ENCODE measurements around the gene PEAK3. TPM values are rescaled to one million over a fixed set of nuclear protein-coding genes. Genes with fewer than 3 reads are reported as not detected.

Gene PEAK3
- total RNA-seq, 1 donor from 2014 or later: 0.68 TPM

DNA sequence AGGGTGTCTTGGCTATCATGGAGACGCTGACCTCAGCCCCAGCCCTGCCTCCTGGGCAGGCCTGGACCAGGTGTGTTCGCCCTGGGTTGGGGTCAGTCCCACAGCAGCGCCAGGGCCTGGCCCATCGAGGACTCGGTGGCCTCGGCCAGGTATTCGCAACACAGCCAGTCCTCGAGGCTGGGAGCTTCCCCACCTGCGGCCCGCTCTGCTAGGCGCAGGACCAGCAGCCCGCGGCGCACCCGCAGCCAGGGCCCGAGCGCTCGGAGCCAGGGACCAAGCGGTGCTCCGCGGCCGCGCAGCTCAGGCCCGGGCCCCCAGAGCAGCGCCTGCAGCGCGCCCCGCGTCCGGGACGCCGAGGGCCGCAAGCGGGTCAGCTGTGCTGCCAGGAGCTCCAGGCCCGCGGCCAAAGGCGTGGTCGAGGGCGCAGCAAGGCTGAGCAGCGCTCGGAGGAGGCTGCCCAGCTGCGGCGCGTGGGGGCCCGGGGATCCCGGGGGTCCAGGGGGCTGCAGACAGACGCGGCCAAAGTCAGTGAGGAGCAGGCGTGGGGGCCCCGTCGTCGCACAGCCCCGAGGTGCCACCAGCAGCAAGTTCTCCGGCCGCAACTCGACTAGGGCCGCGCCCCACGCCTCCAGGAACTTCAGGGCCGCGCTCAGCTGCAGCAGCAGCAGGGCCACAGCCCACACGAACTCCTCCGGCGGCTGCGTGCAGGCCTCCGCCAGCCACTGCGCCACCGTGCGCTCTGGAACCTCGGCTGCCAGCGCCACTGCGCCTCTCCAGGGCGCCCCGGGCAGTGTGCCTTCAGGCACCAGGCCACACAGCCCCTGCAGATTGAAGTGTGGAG is 6.2 kb downstream of the PEAK3 start:
- peak; percentile 77 for DNase-seq (ENCODE audit: missing footprints)
- peak; percentile 26 for ATAC-seq
- intact Hi-C loops (cut with DNase I): loop anchor here (2.0 kb wide), 2 partner anchors 41 to 115 kb away; no protein-coding TSS in a partner anchor

DNA sequence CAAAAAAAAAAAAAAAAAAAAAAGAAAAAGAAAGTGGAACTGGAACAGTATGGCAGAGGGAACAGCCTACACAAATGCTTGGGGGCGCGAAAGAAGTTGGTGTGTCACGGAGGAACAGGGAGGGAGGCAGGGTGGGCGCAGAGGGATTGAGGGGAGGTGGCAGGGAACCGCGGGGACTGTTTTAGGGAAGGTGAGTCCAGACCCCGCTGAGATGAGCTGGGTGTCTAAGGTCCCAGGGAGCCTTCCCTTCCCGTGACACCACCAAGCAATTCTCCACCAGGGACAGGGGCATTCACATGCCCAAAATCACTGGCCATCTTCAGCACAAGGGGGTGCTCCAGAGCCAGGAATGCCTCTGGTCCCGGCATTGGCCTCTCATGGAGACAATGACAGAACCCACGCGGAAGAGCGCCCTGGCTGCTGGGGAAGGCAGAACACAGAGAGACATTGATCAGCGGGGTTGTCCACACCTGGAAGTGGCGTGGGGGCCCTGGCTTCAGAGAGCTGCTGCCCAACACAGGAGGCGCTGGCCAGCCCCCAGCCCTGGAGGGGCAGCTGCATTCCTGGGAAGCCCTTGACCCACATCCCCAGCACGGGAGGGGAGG is 6.9 kb downstream of the PEAK3 start:
- intact Hi-C loops (cut with DNase I): loop anchor here (1.0 to 2.0 kb wide), 3 partner anchors 42 to 121 kb away; no protein-coding TSS in a partner anchor
- DNase-seq (ENCODE audit: missing footprints): peak; percentile 84
- no peak for ATAC-seq

DNA sequence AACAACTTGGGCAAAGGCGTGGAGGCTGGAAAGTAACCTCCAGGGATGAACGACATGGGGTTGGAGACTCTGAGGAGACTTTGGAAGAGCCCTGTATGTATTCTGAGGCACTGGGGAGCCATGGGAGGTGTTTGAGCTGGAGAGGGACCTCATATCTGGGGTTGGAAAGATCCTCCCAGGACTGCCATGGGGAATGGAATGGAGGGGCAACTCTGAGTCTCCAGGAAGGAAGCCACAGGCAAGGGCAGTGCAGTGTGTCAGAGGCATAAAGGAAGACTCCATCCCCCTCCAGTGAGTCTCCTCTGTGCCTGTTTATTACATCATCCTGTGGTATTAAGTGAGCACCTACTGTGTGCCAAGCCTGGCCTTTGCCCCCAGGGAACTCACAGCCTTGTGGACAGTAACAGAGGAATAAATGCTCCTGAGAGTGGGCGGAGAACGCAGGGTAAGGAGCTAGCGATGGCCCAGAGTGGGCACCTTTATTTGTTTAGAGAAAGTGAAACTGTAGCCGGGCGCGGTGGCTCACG is 7.7 kb downstream of the PEAK3 start:
- DNase-seq (ENCODE audit: missing footprints) (peak; percentile 53), ATAC-seq (no peak)
- intact Hi-C loops (cut with DNase I): loop anchor here (1.0 to 2.0 kb wide), 3 partner anchors 43 to 120 kb away; no protein-coding TSS in a partner anchor

DNA sequence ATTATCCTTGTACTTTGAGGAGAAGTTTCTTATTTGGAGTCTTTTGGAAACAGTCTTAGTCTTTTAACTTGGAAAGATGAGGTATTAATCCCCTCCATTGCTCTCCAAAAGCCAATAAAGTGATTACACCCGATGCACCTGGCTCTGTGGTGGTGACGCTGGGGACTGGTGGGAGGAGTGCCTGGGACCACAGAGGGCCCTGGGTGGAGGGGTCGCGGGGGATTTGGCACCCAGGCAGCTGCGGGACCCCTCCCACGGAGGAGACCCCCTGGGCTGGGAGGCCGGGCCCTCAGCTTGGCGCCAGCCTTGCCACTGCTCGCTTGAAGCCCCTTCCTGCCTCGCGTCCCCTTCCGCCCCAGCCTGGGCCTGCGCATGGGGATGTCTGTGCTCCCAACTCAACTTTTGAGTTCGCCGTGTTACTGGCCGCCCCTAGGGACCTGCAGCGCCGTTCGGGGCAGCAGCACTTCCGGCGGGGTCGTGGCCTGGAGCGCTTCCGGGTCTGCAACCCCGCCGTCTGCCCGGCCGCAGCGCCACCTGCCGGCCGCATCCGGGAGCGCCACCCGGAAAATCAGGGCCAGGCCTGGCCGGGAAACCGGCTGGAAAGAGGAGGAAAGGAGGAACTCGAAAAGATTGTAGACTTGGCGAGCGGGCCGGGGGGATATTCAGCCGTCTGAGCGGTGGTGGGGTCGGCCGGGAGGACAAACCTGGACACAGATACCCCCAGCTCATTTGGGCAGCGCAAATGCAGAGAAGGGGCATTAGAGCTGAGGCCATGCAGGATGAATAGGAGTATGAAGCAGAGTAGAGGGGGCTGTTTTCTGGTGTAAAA is 8.4 kb downstream of the PEAK3 start:
- peak; percentile 7 for ATAC-seq
- DNase-seq (ENCODE audit: missing footprints): peak; percentile 88
- intact Hi-C loops (cut with DNase I): loop anchor here (1.0 to 2.0 kb wide), 4 partner anchors 37 to 119 kb away; partner anchors contain the start of genes PLEKHJ1 and SF3A2

DNA sequence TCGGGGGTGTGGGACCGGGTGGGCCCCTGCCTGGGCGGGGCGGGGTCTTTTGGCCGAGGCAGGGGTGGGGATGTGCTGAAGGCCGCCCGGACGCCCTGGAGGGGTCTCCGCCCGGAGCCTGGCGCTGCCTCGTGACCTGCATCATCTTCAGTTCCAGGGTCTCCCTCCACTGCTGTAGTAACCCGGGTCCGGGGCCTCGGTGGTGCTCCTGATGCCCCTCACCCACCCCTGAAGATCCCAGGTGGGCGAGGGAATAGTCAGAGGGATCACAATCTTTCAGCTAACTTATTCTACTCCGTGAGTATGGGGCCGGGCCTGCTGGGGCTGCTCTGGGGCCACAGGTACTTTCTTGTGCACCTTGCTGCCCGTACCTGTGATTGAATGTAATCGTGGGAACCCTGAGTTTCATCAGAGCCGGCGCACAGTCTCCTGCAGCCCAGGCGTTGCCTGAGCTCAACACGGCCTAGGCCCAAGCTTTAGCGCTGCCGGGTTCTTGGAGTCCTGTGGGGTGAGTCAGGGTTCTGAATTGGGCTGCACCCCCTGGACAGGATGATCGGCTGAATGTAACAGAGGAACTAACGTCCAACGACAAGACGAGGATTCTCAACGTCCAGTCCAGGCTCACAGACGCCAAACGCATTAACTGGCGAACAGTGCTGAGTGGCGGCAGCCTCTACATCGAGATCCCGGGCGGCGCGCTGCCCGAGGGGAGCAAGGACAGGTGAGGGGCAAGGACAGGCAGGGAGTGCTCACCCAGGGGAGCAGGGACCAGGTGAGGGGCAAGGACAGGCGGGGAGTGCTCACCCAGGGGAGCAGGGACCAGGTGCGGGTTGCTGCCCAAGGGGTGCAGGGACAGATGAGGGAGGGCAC is 10.5 kb downstream of the PEAK3 start:
- intact Hi-C loops (cut with DNase I): loop anchor here (2.0 kb wide), 1 partner anchor 121 kb away; the partner anchor contains the start of gene AP3D1
- ATAC-seq (no peak), DNase-seq (ENCODE audit: missing footprints) (no peak)

DNA sequence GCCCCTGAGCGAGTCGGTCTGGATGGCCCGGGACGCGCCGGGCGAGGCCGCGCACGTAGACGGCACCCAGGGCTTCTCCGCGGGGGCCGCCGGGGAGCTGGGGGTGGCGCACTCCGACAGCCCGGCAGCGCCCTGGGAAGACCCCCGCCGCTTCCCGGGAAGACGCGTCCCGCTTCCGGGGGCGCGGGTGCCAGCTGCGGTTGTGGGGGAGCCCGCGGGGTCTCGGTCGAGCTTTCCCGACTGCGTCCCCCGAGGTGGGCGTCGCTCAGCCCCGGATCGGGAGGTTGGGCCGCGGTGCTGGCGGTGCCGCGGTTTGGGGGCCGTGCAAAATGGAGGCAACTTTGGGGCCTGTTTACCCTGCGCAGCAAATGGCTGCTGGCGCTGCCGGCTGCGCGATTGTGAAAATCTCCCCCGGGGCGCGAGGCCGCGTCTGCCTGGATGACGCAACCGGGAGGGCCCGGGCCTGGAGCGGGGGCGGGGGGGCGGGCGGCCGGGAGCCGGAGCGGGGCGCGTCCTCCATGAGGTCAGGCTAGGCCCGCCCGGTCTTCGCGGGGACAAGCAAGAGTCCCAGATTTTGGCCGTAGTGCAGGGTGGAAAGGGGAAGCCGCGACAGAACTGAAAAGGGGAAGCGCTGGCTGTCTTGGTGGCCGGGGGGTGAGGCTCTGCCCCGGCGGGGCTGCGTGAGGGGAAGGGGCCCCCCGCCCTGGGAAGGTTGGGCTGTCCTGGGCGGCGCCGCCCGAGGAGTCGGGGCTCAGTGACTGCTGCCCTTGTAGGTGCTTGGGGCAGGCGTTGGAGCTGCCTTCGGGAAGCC is 11.3 kb downstream of the PEAK3 start:
- DNase-seq (ENCODE audit: missing footprints) (peak; percentile 95), ATAC-seq (peak; percentile 53)
- intact Hi-C loops (cut with DNase I): loop anchor here (2.0 kb wide), 1 partner anchor 120 kb away; the partner anchor contains the start of gene AP3D1

DNA sequence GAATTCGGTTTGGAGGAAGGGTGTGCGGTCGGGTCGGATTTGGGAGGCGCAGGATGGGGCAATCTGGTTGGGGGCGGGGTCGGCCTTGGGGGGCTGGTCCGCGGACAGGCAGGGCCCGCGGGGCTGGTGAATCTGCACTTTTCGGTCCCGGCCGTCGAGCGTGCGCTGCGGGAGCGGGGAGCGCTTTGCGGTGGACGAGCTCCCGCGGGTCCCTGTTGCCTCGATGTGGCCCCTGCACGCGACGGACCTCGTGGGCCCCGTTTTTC is 11.9 kb downstream of the PEAK3 start:
- intact Hi-C loops (cut with DNase I): loop anchor here (2.0 kb wide), 1 partner anchor 119 kb away; the partner anchor contains the start of gene AP3D1
- DNase-seq (ENCODE audit: missing footprints): peak; percentile 84
- peak; percentile 32 for ATAC-seq

DNA sequence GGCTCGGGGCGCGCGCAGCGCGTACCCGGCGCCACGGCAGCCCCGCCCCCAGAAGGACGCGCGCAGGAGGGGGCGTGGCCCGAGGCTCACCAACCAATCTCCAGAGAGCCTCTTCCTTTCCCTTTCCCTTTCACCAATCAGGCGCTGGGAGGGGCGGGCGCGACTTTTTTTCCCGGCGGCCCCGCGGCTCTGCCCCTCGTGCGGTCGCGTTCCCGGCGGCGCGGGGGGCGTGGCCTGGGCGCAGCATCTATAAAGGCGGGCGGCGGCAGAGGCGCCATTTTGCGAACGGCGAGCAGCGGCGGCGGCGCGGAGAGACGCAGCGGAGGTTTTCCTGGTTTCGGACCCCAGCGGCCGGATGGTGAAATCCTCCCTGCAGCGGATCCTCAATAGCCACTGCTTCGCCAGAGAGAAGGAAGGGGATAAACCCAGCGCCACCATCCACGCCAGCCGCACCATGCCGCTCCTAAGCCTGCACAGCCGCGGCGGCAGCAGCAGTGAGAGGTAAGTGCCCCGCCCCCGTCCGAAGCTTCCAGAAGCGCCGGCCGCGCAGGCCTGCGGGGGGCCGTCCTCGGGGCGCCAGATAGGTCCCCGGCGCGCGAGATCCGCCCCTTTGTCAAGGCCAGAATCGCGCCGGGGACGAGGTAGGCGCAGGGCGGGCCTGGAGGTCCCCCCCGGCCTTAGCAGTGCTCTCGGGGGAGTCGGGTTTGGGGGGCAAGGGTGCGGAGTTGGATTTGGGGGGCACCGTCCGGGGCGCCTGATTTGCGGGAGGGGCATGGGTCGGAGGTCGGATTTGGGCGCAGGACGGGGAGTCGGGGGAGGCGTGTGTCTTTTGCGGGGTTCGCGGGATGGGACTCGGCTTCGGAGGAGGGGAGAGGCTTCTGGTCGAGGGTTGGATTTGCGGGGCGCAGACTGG is 12.5 kb downstream of the PEAK3 start:
- ATAC-seq (peak; percentile 91), DNase-seq (ENCODE audit: missing footprints) (peak; percentile 99)
- intact Hi-C loops (cut with DNase I): loop anchor here (2.0 kb wide), 2 partner anchors 33 to 119 kb away; partner anchors contain the start of genes AP3D1, PLEKHJ1 and SF3A2

DNA sequence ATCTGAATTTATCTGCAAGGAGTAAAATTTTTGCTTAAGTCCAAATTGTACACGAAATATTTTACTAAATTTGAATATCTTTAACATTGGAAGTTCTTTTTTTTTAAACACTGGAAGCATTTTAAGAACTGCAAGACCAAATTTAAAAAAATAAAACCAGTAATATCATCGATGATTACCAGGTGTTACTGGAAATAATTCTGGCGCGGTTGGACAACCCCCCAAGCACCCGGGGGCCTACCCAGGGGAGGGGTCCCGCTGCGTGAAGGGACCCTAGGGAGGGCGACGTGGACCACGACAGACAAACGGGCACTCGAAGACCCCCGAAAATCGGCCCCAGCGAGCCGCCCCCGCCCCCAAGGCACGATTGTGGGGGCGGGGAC is 13.1 kb downstream of the PEAK3 start:
- DNase-seq (ENCODE audit: missing footprints): peak; percentile 72
- no peak for ATAC-seq
- intact Hi-C loops (cut with DNase I): loop anchor here (2.0 kb wide), 1 partner anchor 32 kb away; the partner anchor contains the start of genes PLEKHJ1 and SF3A2

DNA sequence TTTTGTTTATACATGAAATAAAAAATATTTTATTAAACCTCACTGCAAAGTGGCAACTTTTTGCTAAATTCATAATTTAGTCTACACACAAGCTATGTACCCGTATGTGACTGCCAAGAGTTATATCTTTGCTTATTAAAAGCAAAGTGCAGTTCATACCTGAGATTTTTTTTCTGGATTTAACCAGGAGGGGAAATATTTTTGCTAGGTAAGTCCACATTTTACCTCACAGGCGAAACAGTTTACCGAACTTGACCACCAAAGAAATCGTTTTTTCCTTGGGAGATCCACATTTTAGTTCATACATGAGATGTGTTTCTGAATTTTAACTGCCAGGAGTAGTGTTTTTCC is 13.5 kb downstream of the PEAK3 start:
- intact Hi-C loops (cut with DNase I): loop anchor here (2.0 kb wide), 1 partner anchor 32 kb away; the partner anchor contains the start of genes PLEKHJ1 and SF3A2
- ATAC-seq (no peak), DNase-seq (ENCODE audit: missing footprints) (no peak)

DNA sequence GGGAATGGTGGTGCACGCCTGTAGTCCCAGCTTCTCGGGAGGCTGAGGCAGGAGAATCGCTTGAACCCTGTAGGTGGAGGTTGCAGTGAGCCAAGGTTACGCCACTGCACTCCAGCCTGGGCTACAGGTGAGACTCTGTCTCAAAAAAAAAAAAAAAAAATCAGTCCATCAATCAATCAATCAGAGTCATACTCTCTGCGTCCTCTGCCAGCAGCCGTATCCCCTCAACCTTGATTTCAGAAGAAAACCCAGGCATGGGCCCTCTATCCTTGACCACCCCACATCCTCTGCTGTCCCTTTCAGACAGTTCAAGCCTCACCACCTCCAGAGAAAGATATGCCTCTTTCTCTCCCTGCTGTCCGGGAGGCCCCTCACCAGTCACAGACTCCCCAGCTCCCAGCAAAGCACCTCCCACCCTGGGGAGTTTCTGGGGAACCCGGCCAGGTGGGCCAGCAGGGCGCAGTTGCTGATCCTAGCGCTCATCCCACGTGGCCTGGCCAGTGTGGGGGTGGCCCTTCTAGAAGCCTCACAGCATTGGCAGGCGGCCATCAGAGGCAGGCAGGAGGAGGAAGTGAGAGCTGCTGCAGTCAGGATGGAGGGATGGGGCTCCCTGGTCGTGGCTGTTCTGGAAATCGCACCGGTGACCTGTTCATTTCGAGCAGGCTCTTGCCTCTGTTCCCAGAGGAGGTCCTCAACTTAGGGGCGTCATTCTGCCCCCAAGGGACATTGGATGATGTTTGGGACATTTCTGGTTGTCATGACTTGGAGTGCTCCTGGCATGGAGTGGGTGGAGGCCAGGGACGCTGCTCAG is 15.6 kb downstream of the PEAK3 start:
- ATAC-seq: no peak

DNA sequence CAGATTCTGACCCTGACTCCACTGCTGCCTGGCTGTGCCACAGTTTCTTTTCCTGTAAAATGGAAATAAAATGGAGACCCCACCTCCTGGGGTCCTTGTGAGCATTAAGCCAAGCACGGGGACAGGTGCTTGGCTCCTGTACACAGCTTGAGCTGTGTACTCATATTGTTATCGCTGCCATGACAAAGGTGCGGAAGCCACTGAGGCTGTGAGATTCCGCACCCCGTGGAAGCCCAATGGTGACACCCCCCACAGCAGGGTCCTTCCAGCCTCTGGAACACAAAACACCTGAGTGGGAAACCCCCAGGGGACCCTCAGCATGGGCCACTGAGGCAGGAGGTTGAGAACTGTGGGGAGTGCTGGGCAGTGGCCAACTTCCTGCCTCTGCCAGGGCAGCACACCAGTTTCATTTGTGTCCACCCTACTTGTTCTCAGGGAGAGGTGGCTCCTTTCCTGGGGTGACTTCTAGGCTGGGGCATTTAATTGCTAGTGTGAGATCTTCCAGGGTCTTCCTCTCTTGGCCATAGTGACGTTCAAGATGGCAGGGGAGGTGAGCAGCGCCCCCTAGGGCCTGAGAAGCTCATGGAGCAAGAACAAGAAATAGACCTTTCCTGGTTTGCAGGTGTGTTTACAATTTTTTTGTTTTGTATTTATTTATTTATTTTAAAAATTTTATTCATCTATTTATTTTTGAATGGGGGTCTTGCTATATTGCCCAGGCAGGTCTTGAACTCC is 20.4 kb downstream of the PEAK3 start:
- intact Hi-C loops (cut with DNase I): no loop called here
- DNase-seq (ENCODE audit: missing footprints): peak; percentile 81
- ATAC-seq: no peak

More for the DNA sequence above, 15.6 kb downstream of the PEAK3 start:
- intact Hi-C loops (cut with DNase I): no loop called here
- peak; percentile 96 for DNase-seq (ENCODE audit: missing footprints)

DNA sequence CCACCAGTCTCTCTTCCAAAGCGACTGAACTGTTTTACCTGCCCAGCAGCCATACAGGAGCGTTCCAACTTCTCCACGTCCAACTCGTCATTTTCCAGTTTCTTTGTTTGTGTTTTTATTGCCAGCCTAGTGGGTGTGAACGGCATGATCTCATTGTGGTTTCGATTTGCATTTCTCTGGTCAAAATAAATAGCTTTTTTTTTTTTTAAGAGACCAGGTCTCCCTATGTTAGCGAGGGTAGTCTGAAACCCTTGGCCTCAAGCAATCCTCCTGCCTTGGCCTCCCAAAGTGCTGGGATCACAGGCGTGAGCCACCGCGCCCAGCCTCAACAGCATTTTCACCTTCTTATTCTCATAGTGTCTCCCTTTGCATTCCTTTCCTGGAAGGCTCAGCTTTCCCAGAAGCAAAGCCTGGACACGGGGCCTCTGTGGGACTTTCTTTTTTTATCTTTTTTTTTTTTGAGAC is 21.6 kb downstream of the PEAK3 start:
- DNase-seq (ENCODE audit: missing footprints) (no peak), ATAC-seq (no peak)
- intact Hi-C loops (cut with DNase I): no loop called here

DNA sequence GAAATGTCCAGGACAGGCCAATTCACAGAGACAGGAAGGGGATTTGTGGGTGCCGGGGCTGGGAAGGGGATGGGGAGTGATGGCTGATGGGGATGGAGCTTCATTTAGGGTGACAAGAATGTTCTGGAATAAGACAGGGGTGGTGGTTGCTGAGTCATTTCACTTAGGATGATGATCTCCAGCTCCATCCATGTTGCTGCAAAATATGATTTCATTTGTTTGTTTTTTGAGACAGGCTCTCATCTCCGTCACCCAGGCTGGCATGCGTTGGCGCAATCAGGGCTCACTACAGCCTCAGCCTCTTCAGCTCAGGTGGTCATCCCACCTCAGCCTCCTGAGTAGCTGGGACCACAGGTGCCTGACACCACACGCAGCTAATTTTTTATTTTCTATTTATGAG is 22.6 kb downstream of the PEAK3 start:
- no peak for ATAC-seq
- no peak for DNase-seq (ENCODE audit: missing footprints)
- intact Hi-C loops (cut with DNase I): no loop called here
